Measurements from ENCODE around the gene MYCBPAP. TPM values are rescaled to one million over a fixed set of nuclear protein-coding genes. Genes with fewer than 3 reads are reported as not detected.

The MYCBPAP gene
- total RNA-seq, 1 donor from 2014 or later: 1.3 TPM

DNA sequence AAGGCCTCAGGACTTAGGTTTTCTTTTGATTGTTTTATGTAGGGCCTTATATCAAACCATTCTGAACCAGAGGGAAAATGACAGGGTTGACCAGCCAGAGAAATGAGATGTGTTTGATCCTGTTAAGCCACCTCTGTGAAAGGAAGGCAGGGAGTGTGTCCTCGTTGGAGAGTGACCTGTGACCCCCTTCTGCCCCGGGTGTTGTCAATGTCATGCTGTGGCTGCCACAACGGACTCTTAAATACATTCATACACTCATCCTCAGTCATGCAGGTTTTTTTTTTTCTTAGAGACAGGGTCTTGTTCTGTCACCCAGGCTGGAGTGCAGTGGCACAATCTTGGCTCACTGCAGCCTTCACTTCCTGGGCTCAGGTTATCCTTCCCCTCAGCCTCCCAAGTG, 6.1 kb downstream of the MYCBPAP start:
- Histone ChIP-seq H3K36me3 (no peaks in the 10 kb centered on the region), H3K9me3 (no peaks in the 10 kb centered on the region), H3K4me3 (no peak overlapping the region), H3K27me3 (no peaks in the 10 kb centered on the region), H3K4me1 (no peaks in the 10 kb centered on the region), H3K27ac (no peak overlapping the region)
- intact Hi-C loops (cut with DNase I): no loop called here
- TF ChIP-seq, protein P1, sequence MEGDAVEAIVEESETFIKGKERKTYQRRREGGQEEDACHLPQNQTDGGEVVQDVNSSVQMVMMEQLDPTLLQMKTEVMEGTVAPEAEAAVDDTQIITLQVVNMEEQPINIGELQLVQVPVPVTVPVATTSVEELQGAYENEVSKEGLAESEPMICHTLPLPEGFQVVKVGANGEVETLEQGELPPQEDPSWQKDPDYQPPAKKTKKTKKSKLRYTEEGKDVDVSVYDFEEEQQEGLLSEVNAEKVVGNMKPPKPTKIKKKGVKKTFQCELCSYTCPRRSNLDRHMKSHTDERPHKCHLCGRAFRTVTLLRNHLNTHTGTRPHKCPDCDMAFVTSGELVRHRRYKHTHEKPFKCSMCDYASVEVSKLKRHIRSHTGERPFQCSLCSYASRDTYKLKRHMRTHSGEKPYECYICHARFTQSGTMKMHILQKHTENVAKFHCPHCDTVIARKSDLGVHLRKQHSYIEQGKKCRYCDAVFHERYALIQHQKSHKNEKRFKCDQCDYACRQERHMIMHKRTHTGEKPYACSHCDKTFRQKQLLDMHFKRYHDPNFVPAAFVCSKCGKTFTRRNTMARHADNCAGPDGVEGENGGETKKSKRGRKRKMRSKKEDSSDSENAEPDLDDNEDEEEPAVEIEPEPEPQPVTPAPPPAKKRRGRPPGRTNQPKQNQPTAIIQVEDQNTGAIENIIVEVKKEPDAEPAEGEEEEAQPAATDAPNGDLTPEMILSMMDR (IDR thresholded peaks at IDR 0.05): no peak
- ATAC-seq (no peak), DNase-seq (no peak)

DNA sequence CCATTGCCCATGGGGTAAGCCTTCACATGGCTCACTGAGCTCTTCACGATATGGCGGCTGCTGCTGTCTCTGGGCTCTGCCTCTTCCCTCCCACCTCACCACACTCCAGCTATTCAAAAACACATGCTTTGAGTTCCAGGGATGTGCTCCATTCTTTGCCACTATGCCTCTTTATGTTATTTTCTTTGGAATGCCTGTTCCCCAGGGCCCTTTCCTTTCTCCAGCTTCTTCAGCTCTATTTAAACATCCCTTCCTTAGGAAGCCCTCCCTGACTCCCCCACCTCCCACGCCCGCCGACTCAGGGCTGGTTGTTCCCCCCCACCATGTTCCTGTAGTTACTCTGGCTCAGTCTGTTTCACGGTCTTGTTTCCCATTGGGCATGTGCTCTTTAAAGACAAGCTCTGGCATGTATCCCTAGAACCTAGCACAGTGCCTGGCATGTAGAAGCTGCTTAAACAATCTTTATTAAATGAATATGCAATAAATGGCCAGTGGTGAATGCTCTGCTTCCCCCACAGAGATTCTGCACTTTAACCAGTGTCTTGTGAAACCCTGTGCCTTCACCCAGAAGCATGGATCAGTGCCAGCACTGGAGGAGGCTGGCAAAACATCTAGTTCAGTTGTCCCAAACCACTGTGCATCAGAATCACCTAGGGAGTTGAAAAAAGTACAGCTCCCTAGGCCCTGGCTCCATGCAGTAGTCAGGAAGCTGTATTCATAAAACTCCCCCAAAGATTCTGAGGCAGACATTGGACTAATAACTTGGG, 6.9 kb downstream of the MYCBPAP start:
- Histone ChIP-seq H3K36me3 (no peaks in the 10 kb centered on the region), H3K27ac (no peak overlapping the region), H3K9me3 (no peaks in the 10 kb centered on the region), H3K27me3 (no peaks in the 10 kb centered on the region), H3K4me3 (no peak overlapping the region), H3K4me1 (no peaks in the 10 kb centered on the region)
- ATAC-seq (no peak), DNase-seq (no peak)
- intact Hi-C loops (cut with DNase I): no loop called here
- TF ChIP-seq, protein P1 (IDR thresholded peaks at IDR 0.05): no peak

DNA sequence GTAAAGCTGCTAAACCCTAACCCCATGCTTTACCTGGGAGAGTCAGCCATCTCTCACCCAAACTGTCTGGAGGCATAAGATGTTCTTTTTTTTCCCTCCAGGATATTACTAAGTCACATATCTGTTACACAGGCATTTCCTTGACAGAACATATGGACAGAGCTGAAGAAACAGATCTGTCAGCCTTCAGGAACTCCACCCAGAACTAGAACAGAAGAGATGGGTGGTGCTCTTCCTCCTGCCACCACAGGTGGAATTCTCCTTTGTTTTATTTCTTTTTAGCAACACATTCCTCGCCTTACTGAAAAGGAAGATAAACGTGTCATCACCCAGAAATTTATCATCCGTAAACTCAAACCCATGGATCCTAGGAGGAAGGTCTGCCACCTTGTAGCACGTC, 8.8 kb downstream of the MYCBPAP start:
- Histone ChIP-seq H3K4me3 (no peak overlapping the region), H3K36me3 (no peaks in the 10 kb centered on the region), H3K27me3 (no peaks in the 10 kb centered on the region), H3K27ac (no peak overlapping the region), H3K4me1 (no peaks in the 10 kb centered on the region), H3K9me3 (no peaks in the 10 kb centered on the region)
- ATAC-seq (no peak), DNase-seq (no peak)
- intact Hi-C loops (cut with DNase I): no loop called here
- TF ChIP-seq, protein P1 (IDR thresholded peaks at IDR 0.05): no peak

DNA sequence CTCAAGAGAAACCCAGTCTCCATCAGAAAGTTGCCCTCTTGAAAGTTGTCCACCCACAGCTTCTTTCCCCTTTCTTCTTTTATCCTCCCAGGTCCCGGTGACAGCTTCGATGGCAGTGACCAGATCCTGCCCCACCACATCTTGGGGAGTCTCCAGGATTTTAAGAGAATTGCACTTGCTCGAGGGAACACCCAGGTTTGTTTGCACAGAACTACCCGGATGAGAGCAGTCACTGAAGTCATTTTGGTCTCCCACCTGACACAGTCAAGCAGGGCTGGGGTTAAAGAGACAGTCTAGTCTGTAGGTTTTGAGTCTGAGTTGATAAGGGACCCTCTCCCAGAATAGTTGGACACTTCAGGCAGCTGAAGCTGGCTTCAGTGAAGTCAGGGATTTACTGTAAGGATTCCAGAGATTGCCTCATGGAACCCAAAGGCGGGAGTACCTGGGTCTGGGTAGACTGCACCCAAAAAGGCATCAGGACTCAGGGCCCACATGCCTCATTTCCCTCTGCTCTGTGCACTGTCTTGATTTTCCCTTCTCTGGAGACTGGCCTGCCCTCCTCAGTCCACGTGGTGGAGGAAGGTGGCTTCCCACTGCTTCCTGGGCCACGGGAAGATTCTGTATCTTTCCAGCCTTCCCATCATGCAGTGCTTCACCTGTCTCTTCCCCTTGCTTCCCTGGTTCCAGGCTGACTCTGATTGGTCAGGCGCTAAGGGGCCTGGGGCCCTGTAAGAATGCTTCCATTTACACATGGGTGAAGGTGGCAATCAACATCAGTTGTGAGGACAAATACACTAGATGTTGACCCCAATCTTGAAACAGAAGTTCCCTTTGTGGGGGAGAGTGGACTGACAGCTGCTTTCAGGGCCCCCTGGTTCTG, 9.5 kb downstream of the MYCBPAP start:
- intact Hi-C loops (cut with DNase I): no loop called here
- DNase-seq (no peak), ATAC-seq (no peak)
- H3K36me3 ChIP-seq: no peaks in the 10 kb centered on the region
- no peaks in the 10 kb centered on the region for H3K4me1 ChIP-seq
- no peak overlapping the region for H3K4me3 ChIP-seq
- no peak overlapping the region for H3K27ac ChIP-seq
- H3K27me3 ChIP-seq: no peaks in the 10 kb centered on the region
- TF ChIP-seq, protein P1 (IDR thresholded peaks at IDR 0.05): no peak
- no peaks in the 10 kb centered on the region for H3K9me3 ChIP-seq

DNA sequence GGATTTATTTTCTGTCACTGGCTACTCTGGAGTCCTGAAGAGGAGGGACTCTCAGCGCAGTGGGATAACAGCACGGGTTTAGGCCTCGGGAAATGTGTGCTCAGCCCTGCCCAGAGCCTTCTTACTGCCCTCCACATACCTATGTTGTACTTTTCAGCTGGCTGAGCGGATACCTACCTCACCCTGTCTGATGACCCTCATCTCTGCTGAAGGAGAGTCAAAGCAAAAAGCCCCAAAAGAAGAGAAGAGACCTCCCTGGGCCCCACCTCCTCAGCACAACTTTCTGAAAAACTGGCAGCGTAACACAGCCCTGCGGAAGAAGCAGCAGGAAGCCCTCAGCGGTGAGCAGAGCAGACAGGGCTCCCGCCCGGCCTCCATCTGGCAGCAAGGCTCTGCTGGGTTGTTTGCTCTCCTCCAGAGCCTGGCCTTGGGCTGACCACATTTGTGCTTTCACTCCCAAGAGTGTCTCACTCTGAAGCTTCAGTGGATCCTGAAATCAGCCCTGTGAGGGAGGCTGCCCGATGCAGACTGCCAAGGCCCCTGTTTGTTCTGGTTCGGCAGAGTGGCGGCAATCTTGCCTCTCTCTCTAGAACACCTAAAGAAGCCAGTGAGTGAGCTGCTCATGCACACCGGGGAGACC, 10.3 kb downstream of the MYCBPAP start:
- Histone ChIP-seq H3K27me3 (no peaks in the 10 kb centered on the region), H3K36me3 (no peaks in the 10 kb centered on the region), H3K27ac (no peak overlapping the region), H3K4me3 (no peak overlapping the region), H3K9me3 (no peaks in the 10 kb centered on the region), H3K4me1 (no peaks in the 10 kb centered on the region)
- no peak for ATAC-seq
- TF ChIP-seq, protein P1 (IDR thresholded peaks at IDR 0.05): no peak
- no peak for DNase-seq
- intact Hi-C loops (cut with DNase I): no loop called here

Data from upper lobe of right lung (tissue), 1 donor.